HepG2 (cell line): Measurements from ENCODE around the gene HEYL. TPM values are rescaled to one million over a fixed set of nuclear protein-coding genes. Genes with fewer than 3 reads are reported as not detected.

Experiments
- ATAC-seq: fragments of 200-7000 bp; cut with Tn5 transposase; 3 replicates; pipeline ENCODE4 v1.9.1; 2020; ENCODE audit warnings: mild to moderate bottlenecking, moderate library complexity
- BruUV-seq: library from RNA; stranded (reverse); fragments of 400-500 nt; replicated peaks from 2 replicates; lab custom pipeline; 2021; lab: Mats Ljungman, UMichigan
- CTCF ChIA-PET: fragments of 300-600 bp; formaldehyde crosslinking; extraction: SDS; loops from one replicate; lab custom pipeline; 2021; ENCODE audit warnings: low total read pairs, inconsistent platforms, low intra/inter-chr PET ratio; lab: Yijun Ruan, JAX
- POLR2A ChIA-PET: fragments of 350-600 bp; sonication (Branson Sonifier 250); formaldehyde crosslinking; loops from one replicate; lab custom pipeline; 2020; ENCODE audit warnings: antibody characterized with exemption, inconsistent platforms; lab: Yijun Ruan, JAX
- DNase-seq: peaks from one replicate; pipeline ENCODE4 v3.0.0-alpha.2; 2015; ENCODE audit warnings: low spot score
- FAIRE-seq: peaks from 3 replicates; lab custom pipeline; 2011; peaks lifted over from hg19 to GRCh38; lab: Jason Lieb, UNC
- H2AFZ ChIP-seq: one replicate; pipeline ENCODE4 v1.6.1; 2011; ENCODE audit warnings: low read length, inconsistent platforms
- H3K27ac ChIP-seq: fragments of 300-600 bp; 3 replicates; pipeline ENCODE4 v1.8.0; 2011; ENCODE audit warnings: mixed run types, mild to moderate bottlenecking, mixed read lengths, low read length, inconsistent platforms; ENCODE audit not compliant: insufficient read depth; ENCODE audit errors: extremely low read length
- H3K27me3 ChIP-seq, 2 experiments: fragments of 200-600 bp in 1 of 2; 2 replicates in 1 of 2; 3 replicates in 1 of 2; pipeline versions ENCODE4 v1.6.0 to v1.8.0; 2011; ENCODE audit warnings: low read length in 2 of 2, mild to moderate bottlenecking in 2 of 2, moderate library complexity in 2 of 2, inconsistent platforms in 1 of 2; ENCODE audit not compliant: insufficient read depth in 2 of 2, control insufficient read depth in 1 of 2
- H3K36me3 ChIP-seq, 2 experiments: fragments of 200-600 bp in 1 of 2; replicated peaks in 1 of 2; 2 replicates in 1 of 2; 3 replicates in 1 of 2; pipeline versions ENCODE4 v1.5.1 to v1.8.0; 2011; ENCODE audit warnings: low read length in 2 of 2, inconsistent platforms in 1 of 2; ENCODE audit not compliant: insufficient read depth in 2 of 2, control insufficient read depth in 1 of 2
- H3K4me1 ChIP-seq: 2 replicates; pipeline ENCODE4 v1.5.1; 2012; ENCODE audit warnings: low read length, inconsistent platforms; ENCODE audit not compliant: insufficient read depth
- H3K4me2 ChIP-seq: 2 replicates; pipeline ENCODE4 v1.6.0; 2011; ENCODE audit warnings: low read depth, low read length, inconsistent platforms
- H3K4me3 ChIP-seq, 3 experiments: fragments of 200-600 bp in 1 of 3; sonication (generic), shearing (Covaris generic) in 1 of 3; replicated peaks in 1 of 3; 2 replicates each; pipeline ENCODE4 v1.5.1; 2011 to 2016; ENCODE audit warnings: low read length in 3 of 3, inconsistent platforms in 2 of 3, low read depth in 2 of 3, mild to moderate bottlenecking in 2 of 3, control low read depth in 1 of 3, mixed read lengths in 1 of 3; ENCODE audit not compliant: insufficient read depth in 1 of 3
- H3K79me2 ChIP-seq: one replicate; pipeline ENCODE4 v1.6.1; 2011; ENCODE audit warnings: low read length, inconsistent platforms; ENCODE audit not compliant: insufficient read depth
- H3K9ac ChIP-seq: 2 replicates; pipeline ENCODE4 v1.6.0; 2011; ENCODE audit warnings: mild to moderate bottlenecking, low read depth, low read length, inconsistent platforms; ENCODE audit not compliant: insufficient read depth
- H3K9me3 ChIP-seq: 2 replicates; pipeline ENCODE4 v1.5.1; 2012; ENCODE audit warnings: mild to moderate bottlenecking, low read length
- H4K20me1 ChIP-seq: 2 replicates; pipeline ENCODE4 v1.6.0; 2011; ENCODE audit warnings: inconsistent platforms, mild to moderate bottlenecking, low read length, moderate library complexity; ENCODE audit not compliant: insufficient read depth
- E2F1 ChIP-seq: sonication (generic); formaldehyde crosslinking; IDR thresholded peaks from 2 replicates; pipeline ENCODE4 v1.5.0; 2020; ENCODE audit warnings: missing genetic modification reagents
- FOXA1 ChIP-seq, 2 experiments: fragments of 450-650 bp in 1 of 2; sonication (generic) in 1 of 2; formaldehyde crosslinking in 1 of 2; IDR thresholded peaks; 2 replicates each; pipeline versions ENCODE4 v1.4.0 to v1.6.1; 2016 to 2020; ENCODE audit warnings: missing genetic modification reagents in 1 of 2
- MAFF ChIP-seq: IDR thresholded peaks from 2 replicates; pipeline ENCODE4 v1.6.1; 2011; ENCODE audit warnings: low read depth, low read length, improper control_type of control experiment
- MED13 ChIP-seq: sonication (generic); formaldehyde crosslinking; IDR thresholded peaks from 2 replicates; pipeline ENCODE4 v1.5.0; 2020; ENCODE audit warnings: missing genetic modification reagents
- PAXIP1 ChIP-seq: sonication (generic); formaldehyde crosslinking; conservative IDR thresholded peaks from 2 replicates; pipeline ENCODE4 v1.4.0; 2020; ENCODE audit warnings: mild to moderate bottlenecking, missing genetic modification reagents, moderate library complexity
- ZBTB21 ChIP-seq: sonication (generic); formaldehyde crosslinking; IDR thresholded peaks from 2 replicates; pipeline ENCODE4 v1.4.0; 2020; ENCODE audit warnings: missing genetic modification reagents
- ZNF280B ChIP-seq: sonication (generic); formaldehyde crosslinking; IDR thresholded peaks from 2 replicates; pipeline ENCODE4 v1.5.0; 2020; ENCODE audit warnings: missing genetic modification reagents, mild to moderate bottlenecking, borderline replicate concordance
- ZNF550 ChIP-seq: sonication (generic); formaldehyde crosslinking; IDR thresholded peaks from 2 replicates; pipeline ENCODE4 v1.4.0; 2020; ENCODE audit warnings: mild to moderate bottlenecking, missing genetic modification reagents, borderline replicate concordance
- WGBS: methylation state at CpG from one replicate; pipeline ENCODE4 v1.1.6; 2017; ENCODE audit warnings: low lambda C conversion rate; 5-methylcytosine and 5-hydroxymethylcytosine counted together
- in situ Hi-C: cut with HindIII; loops from 2 replicates; pipeline ENCODE4 v1.10.0; 2017; ENCODE audit warnings: low pct_unique_long_range_greater_than_20kb; ENCODE audit not compliant: extremely low pct_ligation_motif_present
- intact Hi-C: fragments of 100-400 bp; cut with micrococcal nuclease; formaldehyde crosslinking; loops from one replicate; pipeline ENCODE4 v1.10.0; 2022; ENCODE audit not compliant: unreplicated experiment
- polyA plus RNA-seq, 8 experiments: library from polyadenylated mRNA; depleted of rRNA in 3 of 8; stranded (reverse) in 7 of 8; unstranded in 1 of 8; fragments of >200 nt; fragmentation: Illumina TruSeq in 4 of 8; extraction: Trizol in 4 of 8; gene quantifications; 2 replicates each; pipeline versions ENCODE4 v1.2.1 to v1.2.3, GENCODE V29; 2011 to 2016; ENCODE audit warnings: low read depth in 4 of 8, missing spikeins in 1 of 8, mixed read lengths in 1 of 8; ENCODE audit not compliant: insufficient read depth in 1 of 8
- total RNA-seq, 5 experiments: library from RNA; depleted of rRNA; stranded (reverse); fragments of >200 nt; fragmentation: Illumina TruSeq; extraction: Trizol; gene quantifications; 2 replicates each; pipeline ENCODE4 v1.2.3, GENCODE V29; 2016; ENCODE audit warnings: low read depth in 1 of 5
- TF ChIP-seq, protein P1 (sequence below): sonication (generic); formaldehyde crosslinking; IDR thresholded peaks from 2 replicates; pipeline ENCODE4 v1.5.0; 2020; ENCODE audit warnings: missing genetic modification reagents
- TF ChIP-seq, protein P2 (sequence below): sonication (generic); formaldehyde crosslinking; IDR thresholded peaks from 2 replicates; pipeline ENCODE4 v1.8.0; 2022; ENCODE audit warnings: missing genetic modification reagents, mild to moderate bottlenecking, borderline replicate concordance

HEYL gene
- total and polyA plus RNA-seq, 2 of the 13 experiments (the other 11 are each of a cell fraction or from before 2014, with no cell fraction given): 0.03 to 0.04 TPM

GRCh38 chr1:39678889-39679288 is 39.4 kb upstream of the HEYL start:
- ChIA-PET CTCF (no interaction called here), POLR2A (no interaction called here)
- DNase-seq (no peak), ATAC-seq (no peak), FAIRE-seq (no peak)
- Histone ChIP-seq H3K79me2 (no peaks in the 10 kb centered on the region), H2AFZ (no peak overlapping the region), H3K4me2 (no peak overlapping the region), H4K20me1 (0 out of 2 replicates have a peak, but pooled peaks cover 2% of the 10 kb centered on the region), H3K27me3 (peaks cover 0 to 31% of the 10 kb centered on the region in 2 experiments; a peak in 4 of 5 replicates), H3K9ac (no peak overlapping the region), H3K4me1 (no peaks in the 10 kb centered on the region), H3K27ac (no peak overlapping the region), H3K9me3 (no peaks in the 10 kb centered on the region), H3K36me3 (no peaks in the 10 kb centered on the region), H3K4me3 (no peak overlapping the region)
- 0% methylated on average over 2 of the region's 2 CpGs for WGBS
- in situ Hi-C loops: no loop called here
- no TSS peak for BruUV-seq
- TF ChIP-seq ZNF280B (CRISPR knock-in tag) (no peak), PAXIP1 (no peak), E2F1 (CRISPR knock-in tag) (no peak), ZNF550 (CRISPR knock-in tag) (no peak), ZBTB21 (CRISPR knock-in tag) (no peak), FOXA1 (IDR thresholded peaks at IDR 0.05) (no peak), FOXA1 (CRISPR knock-in tag; IDR thresholded peaks at IDR 0.05) (no peak), MAFF (no peak), MED13 (no peak)
- TF ChIP-seq, protein P1, sequence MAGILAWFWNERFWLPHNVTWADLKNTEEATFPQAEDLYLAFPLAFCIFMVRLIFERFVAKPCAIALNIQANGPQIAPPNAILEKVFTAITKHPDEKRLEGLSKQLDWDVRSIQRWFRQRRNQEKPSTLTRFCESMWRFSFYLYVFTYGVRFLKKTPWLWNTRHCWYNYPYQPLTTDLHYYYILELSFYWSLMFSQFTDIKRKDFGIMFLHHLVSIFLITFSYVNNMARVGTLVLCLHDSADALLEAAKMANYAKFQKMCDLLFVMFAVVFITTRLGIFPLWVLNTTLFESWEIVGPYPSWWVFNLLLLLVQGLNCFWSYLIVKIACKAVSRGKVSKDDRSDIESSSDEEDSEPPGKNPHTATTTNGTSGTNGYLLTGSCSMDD (CRISPR knock-in tag): no peak
- TF ChIP-seq, protein P2, sequence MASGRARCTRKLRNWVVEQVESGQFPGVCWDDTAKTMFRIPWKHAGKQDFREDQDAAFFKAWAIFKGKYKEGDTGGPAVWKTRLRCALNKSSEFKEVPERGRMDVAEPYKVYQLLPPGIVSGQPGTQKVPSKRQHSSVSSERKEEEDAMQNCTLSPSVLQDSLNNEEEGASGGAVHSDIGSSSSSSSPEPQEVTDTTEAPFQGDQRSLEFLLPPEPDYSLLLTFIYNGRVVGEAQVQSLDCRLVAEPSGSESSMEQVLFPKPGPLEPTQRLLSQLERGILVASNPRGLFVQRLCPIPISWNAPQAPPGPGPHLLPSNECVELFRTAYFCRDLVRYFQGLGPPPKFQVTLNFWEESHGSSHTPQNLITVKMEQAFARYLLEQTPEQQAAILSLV (CRISPR knock-in tag): no peak
- intact Hi-C loops: no loop called here
